GM21423 (cell line): Measurements from ENCODE around the gene MATN1.
A peak's percentile ranks its signal among the peaks of the same experiment; 100 is the strongest.

ENCODE experiments used
- ATAC-seq: cut with Tn5 transposase; IDR thresholded peaks from one replicate; pipeline ENCODE4 v1.9.1; 2021; ENCODE audit warnings: mild to moderate bottlenecking, moderate library complexity; ENCODE audit not compliant: unreplicated experiment

The MATN1 gene

GRCh38 chr1:30745834-30746208 lies 22.4 kb upstream of the MATN1 start:
- ATAC-seq: no peak

GRCh38 chr1:30745156-30745833 lies 21.9 kb upstream of the MATN1 start:
- no peak for ATAC-seq

- peak; percentile 31 for ATAC-seq
These were observed 20.8 kb upstream of the MATN1 start for GRCh38 chr1:30744060-30744756.

GRCh38 chr1:30743584-30744059 lies 20.2 kb upstream of the MATN1 start:
- no peak for ATAC-seq

- ATAC-seq: no peak
These were observed 19.7 kb upstream of the MATN1 start for GRCh38 chr1:30742963-30743559.

- no peak for ATAC-seq
These were observed 19.0 kb upstream of the MATN1 start for GRCh38 chr1:30742300-30742962.

- ATAC-seq: no peak
These were observed 18.0 kb upstream of the MATN1 start for GRCh38 chr1:30741239-30741894.

- ATAC-seq: no peak
These were observed 17.2 kb upstream of the MATN1 start for GRCh38 chr1:30740251-30741238.

- no peak for ATAC-seq
These were observed 16.2 kb upstream of the MATN1 start for GRCh38 chr1:30739601-30740000.

- ATAC-seq: no peak
These were observed 15.6 kb upstream of the MATN1 start for GRCh38 chr1:30738715-30739559.

- ATAC-seq: no peak
These were observed 14.8 kb upstream of the MATN1 start for GRCh38 chr1:30738040-30738714.

GRCh38 chr1:30737357-30738039 lies 14.1 kb upstream of the MATN1 start:
- no peak for ATAC-seq

GRCh38 chr1:30735668-30736498 lies 12.5 kb upstream of the MATN1 start:
- ATAC-seq: no peak

GRCh38 chr1:30735124-30735523 lies 11.7 kb upstream of the MATN1 start:
- ATAC-seq: no peak

- no peak for ATAC-seq
These were observed 11.2 kb upstream of the MATN1 start for GRCh38 chr1:30734580-30734979.

GRCh38 chr1:30734106-30734505 lies 10.7 kb upstream of the MATN1 start:
- ATAC-seq: no peak

- ATAC-seq: no peak
These were observed 10.1 kb upstream of the MATN1 start for GRCh38 chr1:30733493-30733892.
